Measurements from ENCODE around the gene MYMK. TPM values are rescaled to one million over a fixed set of nuclear protein-coding genes. Genes with fewer than 3 reads are reported as not detected.
A peak's percentile ranks its signal among the peaks of the same experiment; 100 is the strongest.

Gene MYMK
- total RNA-seq, 1 donor from 2014 or later: not detected

GRCh38 chr9:133560311-133560710 lies 35.6 kb upstream of the MYMK start:
- ATAC-seq: peak; percentile 60
- peak; percentile 70 for DNase-seq
- intact Hi-C loops (cut with micrococcal nuclease): no loop called here

DNA sequence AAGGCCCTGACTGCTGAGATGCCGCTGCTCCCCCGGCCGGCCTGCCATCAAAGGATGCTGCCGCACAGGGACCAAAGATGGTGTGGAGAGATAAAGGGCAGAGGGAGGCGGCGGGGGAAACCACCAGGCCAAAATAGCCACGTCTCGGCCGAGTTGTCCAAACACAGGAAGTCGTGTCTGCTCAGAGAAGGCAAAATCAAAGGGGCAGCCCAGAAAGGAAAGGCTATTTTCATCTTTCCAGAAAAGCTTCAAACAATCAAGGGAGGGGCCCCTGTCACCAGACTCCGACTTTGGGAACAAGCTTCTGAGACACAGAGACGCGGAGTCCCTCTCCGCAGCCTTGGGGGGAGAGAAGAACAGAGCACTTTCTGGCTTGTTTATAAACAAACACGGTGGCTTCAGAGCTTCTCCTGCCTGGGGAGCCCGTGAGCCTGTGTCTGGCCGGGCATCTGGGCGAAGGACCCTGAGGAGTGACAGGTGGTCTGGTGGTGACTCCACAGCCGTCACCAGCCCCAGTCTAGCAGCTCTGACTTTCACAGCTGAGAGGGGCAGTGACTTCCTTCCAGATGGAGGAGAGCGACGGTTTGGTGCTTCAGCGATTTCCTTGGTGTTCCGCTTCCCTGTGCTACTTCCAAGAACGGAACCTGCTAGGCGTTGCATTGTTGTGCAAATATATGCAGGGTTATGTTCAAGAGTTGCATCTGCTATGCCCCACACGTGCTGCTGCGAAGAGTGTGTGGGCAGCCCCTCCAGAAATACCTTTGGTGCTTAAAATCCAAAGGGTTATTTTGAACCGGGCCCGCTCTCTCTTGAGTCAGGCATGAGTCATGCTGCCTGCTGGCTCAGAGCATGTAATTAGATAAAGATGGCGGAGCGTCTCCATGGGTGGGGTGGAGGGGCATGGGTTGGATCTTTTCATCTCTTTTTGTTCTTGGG lies 33.7 kb upstream of the MYMK start:
- peak; percentile 56 for ATAC-seq
- DNase-seq: no peak
- intact Hi-C loops (cut with micrococcal nuclease): no loop called here

- DNase-seq (no peak), ATAC-seq (no peak)
- intact Hi-C loops (cut with micrococcal nuclease): no loop called here
Measured at GRCh38 chr9:133557581-133557980, 32.8 kb upstream of the MYMK start.

GRCh38 chr9:133556354-133556753 lies 31.6 kb upstream of the MYMK start:
- ATAC-seq: no peak
- intact Hi-C loops (cut with micrococcal nuclease): no loop called here

GRCh38 chr9:133554729-133555128 lies 30.0 kb upstream of the MYMK start:
- DNase-seq (no peak), ATAC-seq (no peak)
- intact Hi-C loops (cut with micrococcal nuclease): no loop called here

More at GRCh38 chr9:133556354-133556753, 31.6 kb upstream of the MYMK start:
- no peak for DNase-seq

GRCh38 chr9:133553973-133554713 lies 29.4 kb upstream of the MYMK start:
- ATAC-seq (no peak), DNase-seq (no peak)
- intact Hi-C loops (cut with micrococcal nuclease): no loop called here

GRCh38 chr9:133553123-133553522 lies 28.4 kb upstream of the MYMK start:
- intact Hi-C loops (cut with micrococcal nuclease): no loop called here
- no peak for DNase-seq
- ATAC-seq: no peak

- intact Hi-C loops (cut with micrococcal nuclease): no loop called here
- no peak for ATAC-seq
- DNase-seq: no peak
Measured at GRCh38 chr9:133552236-133552635, 27.5 kb upstream of the MYMK start.

- intact Hi-C loops (cut with micrococcal nuclease): no loop called here
- DNase-seq (no peak), ATAC-seq (no peak)
Measured at GRCh38 chr9:133551446-133551845, 26.7 kb upstream of the MYMK start.

GRCh38 chr9:133547116-133547515 lies 22.4 kb upstream of the MYMK start:
- intact Hi-C loops (cut with micrococcal nuclease): no loop called here
- ATAC-seq (no peak), DNase-seq (no peak)

DNA sequence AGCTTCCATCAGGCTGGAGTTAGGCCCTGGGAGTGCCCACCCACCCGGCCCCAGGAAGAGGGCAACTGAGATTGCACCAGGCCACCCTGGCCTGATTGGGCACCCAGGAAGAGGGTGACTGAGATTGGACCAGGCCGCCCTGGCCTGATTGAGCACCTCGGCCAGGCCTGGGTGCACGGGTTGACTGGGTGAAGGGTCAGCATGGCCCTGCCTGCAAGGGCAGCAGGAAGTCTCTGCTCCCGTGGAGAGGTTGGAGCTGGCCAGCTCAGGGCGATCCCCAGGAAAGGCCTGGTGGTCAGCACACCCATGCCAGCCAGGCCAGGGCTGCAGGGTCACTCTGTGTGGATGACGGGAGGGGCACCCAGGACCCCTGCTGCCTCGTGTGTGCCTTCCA lies 21.5 kb upstream of the MYMK start:
- ATAC-seq (no peak), DNase-seq (no peak)
- intact Hi-C loops (cut with micrococcal nuclease): no loop called here

DNA sequence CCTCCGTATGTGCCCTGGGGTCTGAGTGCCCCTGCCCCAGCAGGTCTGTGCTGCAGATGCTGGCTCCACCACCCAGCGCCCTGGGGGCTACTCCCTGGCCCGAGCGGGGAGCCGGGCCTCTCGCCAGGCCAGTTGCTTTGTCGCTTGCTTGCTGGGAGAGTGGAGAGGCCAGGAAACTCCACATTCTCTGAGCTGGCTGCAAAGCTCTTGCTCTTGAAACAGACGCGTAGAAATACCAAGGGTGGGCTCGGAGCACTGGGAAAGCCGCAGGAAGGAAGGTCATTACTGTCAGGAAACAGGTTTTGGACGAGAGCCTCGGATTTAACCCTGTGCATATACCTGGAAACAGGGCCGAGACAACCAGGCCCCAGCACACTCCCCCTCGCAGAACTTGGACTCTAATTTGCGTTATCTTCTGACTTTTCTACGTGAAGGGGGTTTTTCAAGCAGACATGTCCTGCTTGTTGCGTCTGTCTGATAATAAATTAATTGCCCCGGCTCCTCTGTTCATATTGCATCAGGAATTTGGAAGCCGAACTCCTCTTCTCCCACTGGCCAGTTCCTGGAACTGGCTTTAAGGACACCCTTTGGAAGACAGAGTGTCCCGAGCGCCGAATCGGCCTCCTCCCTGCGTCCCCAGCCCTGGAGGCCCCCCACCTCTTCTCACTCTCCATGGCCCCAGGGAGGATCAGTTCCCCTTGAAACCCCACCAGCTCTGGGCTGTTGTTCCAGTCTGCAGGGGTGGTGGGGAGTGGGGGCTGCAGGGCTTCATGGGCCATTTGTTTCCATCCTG lies 20.9 kb upstream of the MYMK start:
- intact Hi-C loops (cut with micrococcal nuclease): no loop called here
- ATAC-seq (peak; percentile 58), DNase-seq (peak; percentile 62)

GRCh38 chr9:133543772-133544467 lies 19.2 kb upstream of the MYMK start:
- intact Hi-C loops (cut with micrococcal nuclease): no loop called here
- ATAC-seq (no peak), DNase-seq (no peak)

- intact Hi-C loops (cut with micrococcal nuclease): no loop called here
- DNase-seq: no peak
- no peak for ATAC-seq
Measured at GRCh38 chr9:133542002-133542401, 17.2 kb upstream of the MYMK start.

DNA sequence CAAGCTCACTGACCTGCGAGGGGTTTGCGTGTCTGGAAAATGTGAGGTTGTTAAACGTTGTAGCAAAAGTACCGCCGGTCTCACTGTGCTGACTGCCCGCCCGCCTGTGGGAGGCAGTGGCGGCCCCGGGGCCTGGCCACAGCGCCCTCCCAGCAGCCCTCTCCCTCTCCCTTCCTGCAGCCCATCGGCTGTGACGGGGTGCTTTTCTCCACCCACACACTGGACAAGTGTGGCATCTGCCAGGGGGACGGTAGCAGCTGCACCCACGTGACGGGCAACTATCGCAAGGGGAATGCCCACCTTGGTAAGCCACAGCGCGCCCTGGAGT lies 15.9 kb upstream of the MYMK start:
- DNase-seq (no peak), ATAC-seq (no peak)
- intact Hi-C loops (cut with micrococcal nuclease): no loop called here

DNA sequence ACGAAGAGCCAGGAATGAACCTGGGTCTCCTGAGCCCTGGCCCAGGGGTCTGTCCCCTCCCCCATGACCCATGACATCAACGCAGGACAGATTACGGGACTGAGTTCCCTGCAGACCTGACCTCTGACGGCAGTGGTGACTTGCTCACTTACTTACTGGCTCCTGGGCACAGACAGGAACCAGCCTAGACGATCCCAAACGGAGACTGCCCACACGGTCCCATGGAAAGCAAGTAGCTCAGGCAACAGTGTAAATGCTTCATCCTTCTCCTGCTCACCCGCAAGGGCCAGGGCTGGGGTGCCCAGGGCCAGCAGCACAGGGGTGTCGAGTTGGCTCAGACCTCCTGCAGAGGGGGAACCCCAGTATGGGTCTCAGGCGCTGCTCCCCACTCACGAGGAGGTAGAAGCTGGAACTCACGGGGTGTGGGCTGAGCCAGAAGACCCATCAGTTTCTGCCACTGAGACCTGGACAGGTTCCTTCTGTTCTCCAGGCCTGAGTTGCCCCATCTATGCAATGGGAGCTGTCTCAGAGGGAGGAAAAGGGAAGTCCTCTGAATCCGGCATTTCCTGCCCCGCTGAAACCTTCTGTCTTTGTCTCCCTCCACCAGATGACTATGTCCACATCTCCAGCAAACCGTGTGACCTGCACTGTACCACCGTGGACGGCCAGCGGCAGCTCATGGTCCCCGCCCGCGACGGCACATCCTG lies 15.4 kb upstream of the MYMK start:
- intact Hi-C loops (cut with micrococcal nuclease): no loop called here
- no peak for DNase-seq
- ATAC-seq: peak; percentile 3

DNA sequence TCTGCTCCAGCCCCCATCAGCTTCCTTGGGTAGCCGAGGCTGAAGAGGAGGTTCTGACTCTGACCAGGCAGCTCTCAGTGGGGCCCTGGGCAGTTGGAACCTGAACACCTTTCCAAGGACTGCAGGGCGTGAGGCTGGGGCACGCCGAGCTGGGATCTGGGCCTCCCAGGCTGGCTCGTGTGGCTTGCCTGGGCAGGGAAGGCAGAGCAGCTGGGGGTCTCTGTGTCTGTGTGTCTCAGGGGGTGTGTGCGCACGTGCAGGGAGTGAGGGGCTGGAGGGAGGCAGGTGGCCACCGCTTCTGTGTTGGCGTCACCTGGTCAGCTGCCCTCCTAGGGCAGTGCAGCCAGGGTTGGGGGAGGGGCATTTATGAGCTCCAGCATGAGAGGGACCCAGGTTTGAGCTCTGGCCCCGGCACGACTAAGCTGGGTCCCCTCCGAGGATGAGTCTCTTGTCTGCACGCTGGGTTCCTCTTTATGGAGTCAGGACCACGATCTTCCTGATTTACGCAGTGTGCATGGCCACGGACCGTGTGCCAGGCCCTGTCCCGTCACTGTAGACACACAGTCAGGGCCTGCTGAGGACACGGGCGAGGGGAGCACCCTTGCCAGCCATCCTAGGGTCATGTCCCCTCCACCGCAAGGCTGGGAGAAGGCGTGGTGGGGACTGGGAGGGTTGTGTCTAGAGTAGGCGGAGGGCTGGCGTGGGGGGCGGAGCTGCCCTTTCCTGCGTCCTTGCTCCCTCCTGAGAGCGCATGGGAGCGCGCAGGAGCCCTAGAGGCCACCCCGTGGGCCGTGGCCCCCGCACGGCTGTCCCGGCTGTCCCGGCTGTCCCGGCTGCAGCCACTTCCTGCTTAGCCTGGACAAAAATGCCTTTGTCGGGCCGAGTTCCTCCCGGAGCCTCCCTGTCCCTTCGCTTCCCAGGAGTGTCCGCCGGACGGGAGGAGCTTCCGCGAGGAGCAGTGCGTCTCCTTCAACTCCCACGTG lies 14.4 kb upstream of the MYMK start:
- peak; percentile 81 for DNase-seq

DNA sequence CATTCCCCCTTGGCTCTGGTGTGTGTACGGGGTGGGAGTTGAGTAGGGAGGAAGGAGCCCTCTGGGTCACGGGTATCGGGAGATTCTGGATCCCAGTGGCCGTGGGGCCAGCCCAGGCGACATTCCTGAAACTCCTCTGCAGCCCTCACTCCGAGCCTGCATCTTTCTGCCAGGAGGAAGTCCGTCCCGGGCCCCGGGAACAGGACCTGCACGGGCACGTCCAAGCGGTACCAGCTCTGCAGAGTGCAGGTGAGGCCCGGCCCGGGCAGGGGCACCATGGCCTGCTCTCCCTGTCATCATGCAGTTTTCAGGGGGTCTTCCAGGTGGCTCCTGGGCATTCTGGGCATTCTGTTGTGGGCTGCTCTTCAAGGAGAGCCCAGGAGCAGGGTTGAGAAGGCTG lies 13.4 kb upstream of the MYMK start:
- DNase-seq (no peak), ATAC-seq (no peak)
- intact Hi-C loops (cut with micrococcal nuclease): no loop called here

More for the DNA sequence above, 14.4 kb upstream of the MYMK start:
- peak; percentile 74 for ATAC-seq
- intact Hi-C loops (cut with micrococcal nuclease): no loop called here

Data from left ventricle myocardium superior (tissue), 1 donor.